Measurements from ENCODE around the gene REV3L.

REV3L gene

GRCh38 chr6:111361648-111362047 is 121.4 kb downstream of the REV3L start:
- H3K36me3 ChIP-seq (ENCODE audit: low read depth) = peaks cover 69% of the 10 kb centered on the region
- DNase-seq (ENCODE audit: low spot score) (no peak), ATAC-seq (ENCODE audit: low read depth) (peak; percentile 21; the same call in 1 of the 3 replicates)
- H3K4me3 ChIP-seq (ENCODE audit: severe bottlenecking) = no peak overlapping the region
- H3K4me1 ChIP-seq (ENCODE audit: insufficient read depth, poor library complexity, severe bottlenecking) = no peaks in the 10 kb centered on the region
- H3K9me3 ChIP-seq (ENCODE audit: severe bottlenecking) = no peaks in the 10 kb centered on the region
- no peaks in the 10 kb centered on the region for H3K27me3 ChIP-seq (ENCODE audit: insufficient read depth, poor library complexity, severe bottlenecking)
- no peak overlapping the region for H3K27ac ChIP-seq (ENCODE audit: poor library complexity, severe bottlenecking)
- TF ChIP-seq, protein P1, sequence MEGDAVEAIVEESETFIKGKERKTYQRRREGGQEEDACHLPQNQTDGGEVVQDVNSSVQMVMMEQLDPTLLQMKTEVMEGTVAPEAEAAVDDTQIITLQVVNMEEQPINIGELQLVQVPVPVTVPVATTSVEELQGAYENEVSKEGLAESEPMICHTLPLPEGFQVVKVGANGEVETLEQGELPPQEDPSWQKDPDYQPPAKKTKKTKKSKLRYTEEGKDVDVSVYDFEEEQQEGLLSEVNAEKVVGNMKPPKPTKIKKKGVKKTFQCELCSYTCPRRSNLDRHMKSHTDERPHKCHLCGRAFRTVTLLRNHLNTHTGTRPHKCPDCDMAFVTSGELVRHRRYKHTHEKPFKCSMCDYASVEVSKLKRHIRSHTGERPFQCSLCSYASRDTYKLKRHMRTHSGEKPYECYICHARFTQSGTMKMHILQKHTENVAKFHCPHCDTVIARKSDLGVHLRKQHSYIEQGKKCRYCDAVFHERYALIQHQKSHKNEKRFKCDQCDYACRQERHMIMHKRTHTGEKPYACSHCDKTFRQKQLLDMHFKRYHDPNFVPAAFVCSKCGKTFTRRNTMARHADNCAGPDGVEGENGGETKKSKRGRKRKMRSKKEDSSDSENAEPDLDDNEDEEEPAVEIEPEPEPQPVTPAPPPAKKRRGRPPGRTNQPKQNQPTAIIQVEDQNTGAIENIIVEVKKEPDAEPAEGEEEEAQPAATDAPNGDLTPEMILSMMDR (IDR thresholded peaks at IDR 0.05; ENCODE audit: poor library complexity, severe bottlenecking) = peak; percentile 64

- peaks cover 70% of the 10 kb centered on the region for H3K36me3 ChIP-seq (ENCODE audit: low read depth)
Observed at GRCh38 chr6:111358454-111358853, 124.6 kb downstream of the REV3L start.

GRCh38 chr6:111357705-111358104 is 125.3 kb downstream of the REV3L start:
- H3K36me3 ChIP-seq (ENCODE audit: low read depth) = peaks cover 69% of the 10 kb centered on the region
- ATAC-seq (ENCODE audit: low read depth) = no peak
- no peak for DNase-seq (ENCODE audit: low spot score)

More at GRCh38 chr6:111358454-111358853, 124.6 kb downstream of the REV3L start:
- H3K4me3 ChIP-seq (ENCODE audit: severe bottlenecking) = no peak overlapping the region
- H3K4me1 ChIP-seq (ENCODE audit: insufficient read depth, poor library complexity, severe bottlenecking) = no peaks in the 10 kb centered on the region
- TF ChIP-seq, protein P1 (IDR thresholded peaks at IDR 0.05; ENCODE audit: poor library complexity, severe bottlenecking) = no peak
- H3K27me3 ChIP-seq (ENCODE audit: insufficient read depth, poor library complexity, severe bottlenecking) = no peaks in the 10 kb centered on the region
- H3K9me3 ChIP-seq (ENCODE audit: severe bottlenecking) = no peaks in the 10 kb centered on the region
- DNase-seq (ENCODE audit: low spot score) = no peak
- H3K27ac ChIP-seq (ENCODE audit: poor library complexity, severe bottlenecking) = no peak overlapping the region
- ATAC-seq (ENCODE audit: low read depth) = no peak

DNA sequence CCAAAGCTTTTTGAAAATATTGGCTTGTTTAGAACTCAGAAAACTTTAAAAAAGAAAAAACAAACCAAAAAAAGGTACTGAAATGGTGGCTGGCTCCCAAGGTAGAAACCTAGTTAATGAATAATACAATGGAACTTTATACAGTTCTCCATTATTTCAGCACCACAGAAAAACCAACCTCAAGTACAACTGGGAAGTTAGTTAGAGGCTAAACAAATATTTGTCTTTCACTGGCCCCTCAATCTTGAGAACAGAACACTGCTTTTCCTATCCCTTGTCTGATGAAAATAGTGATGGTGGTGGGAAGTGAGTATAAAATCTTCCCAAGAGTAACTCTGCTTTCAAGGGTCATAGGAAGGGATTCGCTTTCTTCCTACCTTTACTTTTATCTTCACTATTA is 126.5 kb downstream of the REV3L start:
- ATAC-seq (ENCODE audit: low read depth) (no peak), DNase-seq (ENCODE audit: low spot score) (no peak)
- TF ChIP-seq, protein P1 (IDR thresholded peaks at IDR 0.05; ENCODE audit: poor library complexity, severe bottlenecking) = no peak
- H3K27ac ChIP-seq (ENCODE audit: poor library complexity, severe bottlenecking) = no peak overlapping the region
- H3K4me1 ChIP-seq (ENCODE audit: insufficient read depth, poor library complexity, severe bottlenecking) = no peaks in the 10 kb centered on the region
- H3K9me3 ChIP-seq (ENCODE audit: severe bottlenecking) = no peaks in the 10 kb centered on the region
- H3K4me3 ChIP-seq (ENCODE audit: severe bottlenecking) = no peak overlapping the region
- no peaks in the 10 kb centered on the region for H3K27me3 ChIP-seq (ENCODE audit: insufficient read depth, poor library complexity, severe bottlenecking)
- H3K36me3 ChIP-seq (ENCODE audit: low read depth) = peaks cover 72% of the 10 kb centered on the region

More at GRCh38 chr6:111357705-111358104, 125.3 kb downstream of the REV3L start:
- no peak overlapping the region for H3K4me3 ChIP-seq (ENCODE audit: severe bottlenecking)
- no peak overlapping the region for H3K27ac ChIP-seq (ENCODE audit: poor library complexity, severe bottlenecking)
- TF ChIP-seq, protein P1 (IDR thresholded peaks at IDR 0.05; ENCODE audit: poor library complexity, severe bottlenecking) = no peak
- H3K27me3 ChIP-seq (ENCODE audit: insufficient read depth, poor library complexity, severe bottlenecking) = no peaks in the 10 kb centered on the region
- no peaks in the 10 kb centered on the region for H3K4me1 ChIP-seq (ENCODE audit: insufficient read depth, poor library complexity, severe bottlenecking)
- H3K9me3 ChIP-seq (ENCODE audit: severe bottlenecking) = no peaks in the 10 kb centered on the region

DNA sequence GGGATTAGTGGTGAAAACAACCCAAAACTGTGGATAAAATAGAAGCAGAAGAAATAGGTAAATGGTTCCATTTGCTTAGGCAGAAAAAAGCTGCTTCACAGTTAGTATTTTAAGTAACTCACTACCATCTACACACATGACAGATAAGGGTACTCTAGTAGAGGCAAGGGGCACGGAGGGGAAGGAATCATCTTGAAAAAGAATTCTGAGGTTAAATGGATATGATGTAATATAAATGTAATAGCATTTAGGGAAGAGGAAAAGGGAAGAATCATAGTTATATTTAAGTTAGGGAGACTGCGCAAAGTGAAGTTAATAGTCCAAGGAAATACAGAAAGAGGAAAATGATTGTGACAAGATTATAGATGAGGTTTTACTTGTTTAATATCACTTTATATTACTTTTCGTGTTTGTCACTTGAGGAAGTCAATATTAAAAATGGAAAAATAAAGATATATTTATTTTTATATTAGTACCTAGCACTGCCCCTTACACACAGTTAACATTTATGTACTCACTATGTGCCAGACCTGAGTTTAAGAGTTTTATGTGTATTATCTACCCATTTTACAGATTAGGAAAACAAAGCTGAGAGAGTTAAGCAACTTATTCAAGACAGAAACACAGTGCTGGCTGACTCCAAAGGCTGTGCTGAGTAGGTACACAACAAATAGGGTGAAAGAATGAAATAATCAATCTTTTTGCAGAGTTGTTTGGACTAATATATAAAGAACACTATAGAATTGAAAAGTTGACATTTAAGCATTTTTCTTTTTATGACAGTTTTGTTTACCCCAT is 128.1 kb downstream of the REV3L start:
- TF ChIP-seq, protein P1 (IDR thresholded peaks at IDR 0.05; ENCODE audit: poor library complexity, severe bottlenecking) = no peak
- H3K4me3 ChIP-seq (ENCODE audit: severe bottlenecking) = no peak overlapping the region

More for the DNA sequence above, 128.1 kb downstream of the REV3L start:
- no peak overlapping the region for H3K27ac ChIP-seq (ENCODE audit: poor library complexity, severe bottlenecking)
- H3K36me3 ChIP-seq (ENCODE audit: low read depth) = peaks cover 77% of the 10 kb centered on the region
- no peaks in the 10 kb centered on the region for H3K9me3 ChIP-seq (ENCODE audit: severe bottlenecking)
- H3K27me3 ChIP-seq (ENCODE audit: insufficient read depth, poor library complexity, severe bottlenecking) = no peaks in the 10 kb centered on the region
- no peak for DNase-seq (ENCODE audit: low spot score)
- no peaks in the 10 kb centered on the region for H3K4me1 ChIP-seq (ENCODE audit: insufficient read depth, poor library complexity, severe bottlenecking)
- ATAC-seq (ENCODE audit: low read depth) = no peak

Measured in RWPE2 (cell line).